A549 (cell line): ENCODE data around the gene MEF2C.
"Not testable (repeated sequence)": the region's sequence is repeated elsewhere in the genome, so short reads cannot be mapped to it uniquely, and the experiment has no call there.

Experiments used
- CTCF ChIP-seq: fragments of >200 bp; sonication (Bioruptor Twin); formaldehyde crosslinking; IDR thresholded peaks from 3 replicates; pipeline ENCODE4 v1.5.1; 2016
- EHMT2 ChIP-seq: fragments of 200-600 bp; sonication (generic); IDR thresholded peaks from 2 replicates; pipeline ENCODE4 v1.6.1; 2016; ENCODE audit warnings: antibody characterized with exemption, low read depth, mild to moderate bottlenecking, moderate library complexity
- EP300 ChIP-seq, 2 experiments: fragments of >200 bp; sonication (Bioruptor Twin); formaldehyde crosslinking; IDR thresholded peaks; 2 replicates in 1 of 2; 3 replicates in 1 of 2; pipeline ENCODE4 v1.6.1; 2016 to 2017
- ESRRA ChIP-seq: fragments of 150-350 bp; IDR thresholded peaks from 2 replicates; pipeline ENCODE4 v1.6.1; 2014; ENCODE audit warnings: mild to moderate bottlenecking, low read length, borderline replicate concordance
- FOSL2 ChIP-seq, 2 experiments: fragments of 450-650 bp in 1 of 2; fragments of >200 bp in 1 of 2; sonication (Bioruptor Twin) in 1 of 2; formaldehyde crosslinking; IDR thresholded peaks; 2 replicates each; pipeline versions ENCODE4 v1.5.0 to v1.6.1; 2016 to 2020; ENCODE audit warnings: mild to moderate bottlenecking in 1 of 2, moderate library complexity in 1 of 2
- HDAC2 ChIP-seq: fragments of 200-600 bp; sonication (generic); IDR thresholded peaks from 2 replicates; pipeline ENCODE4 v1.6.1; 2016
- JUN ChIP-seq, 2 experiments: fragments of >200 bp; sonication (Bioruptor Twin); formaldehyde crosslinking; IDR thresholded peaks; 2 replicates in 1 of 2; 3 replicates in 1 of 2; pipeline ENCODE4 v1.6.1; 2016 to 2017
- MAFK ChIP-seq: fragments of 450-650 bp; IDR thresholded peaks from 2 replicates; pipeline ENCODE4 v1.6.1; 2014; ENCODE audit not compliant: partially characterized antibody
- MAZ ChIP-seq: fragments of 150-350 bp; IDR thresholded peaks from 2 replicates; pipeline ENCODE4 v1.6.1; 2014; ENCODE audit warnings: antibody characterized with exemption, low read depth, low read length, borderline replicate concordance
- NPAS2 ChIP-seq: fragments of 250-450 bp; sonication (Bioruptor Pico); IDR thresholded peaks from 2 replicates; pipeline ENCODE4 v1.8.0; 2022; ENCODE audit warnings: mild to moderate bottlenecking, moderate library complexity, borderline replicate concordance
- POLR2A ChIP-seq: IDR thresholded peaks from 2 replicates; pipeline ENCODE4 v1.6.1; 2012; ENCODE audit warnings: mild to moderate bottlenecking, low read length
- SMC3 ChIP-seq: fragments of >200 bp; sonication (Bioruptor Twin); formaldehyde crosslinking; IDR thresholded peaks from 3 replicates; pipeline ENCODE4 v1.6.1; 2018; ENCODE audit warnings: inconsistent platforms
- USF2 ChIP-seq: fragments of 450-650 bp; IDR thresholded peaks from 2 replicates; pipeline ENCODE4 v1.6.1; 2014; ENCODE audit warnings: antibody characterized with exemption

DNA sequence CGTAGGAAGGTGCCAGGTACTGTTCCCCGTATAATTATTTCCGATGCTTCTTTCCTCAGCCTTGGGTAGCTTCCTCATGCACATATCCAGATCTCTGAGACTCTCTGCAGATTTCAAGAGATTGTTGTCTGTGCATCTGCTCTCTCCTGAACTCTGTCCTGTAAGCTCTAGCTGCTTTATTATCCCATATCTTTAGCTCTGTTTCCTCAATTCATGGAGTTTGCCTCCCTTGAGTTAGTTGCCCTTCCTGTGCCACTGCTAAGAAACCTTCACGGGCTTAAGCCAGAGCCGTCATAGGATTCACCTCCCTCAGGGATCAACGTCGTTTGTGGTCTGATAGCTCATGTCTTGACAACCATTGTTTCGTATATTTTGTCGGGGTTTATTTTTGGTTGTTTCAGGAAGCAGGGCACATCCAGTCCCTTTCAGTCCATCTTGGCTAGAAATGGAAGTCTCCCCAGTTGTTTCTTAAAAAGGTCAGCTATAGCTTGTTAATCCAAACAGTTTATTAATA is 28.1 kb upstream of the MEF2C start:
- not testable (repeated sequence) for TF ChIP-seq MAZ; EHMT2; EP300 (IDR thresholded peaks at IDR 0.05); JUN (IDR thresholded peaks at IDR 0.05); POLR2A; CTCF; USF2; SMC3; NPAS2 (CRISPR knock-in tag); FOSL2 (IDR thresholded peaks at IDR 0.05); FOSL2 (CRISPR knock-in tag; IDR thresholded peaks at IDR 0.05); ESRRA; MAFK; HDAC2
